Measurements from ENCODE around the gene PGBD4. TPM values are rescaled to one million over a fixed set of nuclear protein-coding genes. Genes with fewer than 3 reads are reported as not detected.

The PGBD4 gene
- 1.1 and 1.5 TPM in 2 replicates for total RNA-seq

GRCh38 chr15:34101366-34102174 lies at the start of gene PGBD4, which contains the start of gene EMC7:
Gene PGBD4, plus strand, starts transcription at chr15:34102083. Its CDS starts 449 bp downstream, at chr15:34102532.
Gene EMC7, minus strand, starts transcription at chr15:34101862. Its CDS starts 23 bp downstream, at chr15:34101839.
- DNase-seq (ENCODE audit: extremely low read depth, low read depth, low spot score) = peak; percentile 99

GRCh38 chr15:34054081-34054707 lies 47.7 kb upstream of the PGBD4 start:
- no peak for DNase-seq (ENCODE audit: extremely low read depth, low read depth, low spot score)

GRCh38 chr15:34055868-34056595 lies 45.9 kb upstream of the PGBD4 start:
- peak; percentile 73 for DNase-seq (ENCODE audit: extremely low read depth, low read depth, low spot score)

- no peak for DNase-seq (ENCODE audit: extremely low read depth, low read depth, low spot score)
Observed at GRCh38 chr15:34056911-34057310, 45.0 kb upstream of the PGBD4 start.

GRCh38 chr15:34059476-34059875 lies 42.4 kb upstream of the PGBD4 start:
- DNase-seq (ENCODE audit: extremely low read depth, low read depth, low spot score) = no peak

- DNase-seq (ENCODE audit: extremely low read depth, low read depth, low spot score) = no peak
Observed at GRCh38 chr15:34059946-34060345, 41.9 kb upstream of the PGBD4 start.

GRCh38 chr15:34064438-34064837 lies 37.4 kb upstream of the PGBD4 start:
- DNase-seq (ENCODE audit: extremely low read depth, low read depth, low spot score) = no peak

- DNase-seq (ENCODE audit: extremely low read depth, low read depth, low spot score) = no peak
Observed at GRCh38 chr15:34065261-34065660, 36.6 kb upstream of the PGBD4 start.

- no peak for DNase-seq (ENCODE audit: extremely low read depth, low read depth, low spot score)
Observed at GRCh38 chr15:34065941-34066340, 35.9 kb upstream of the PGBD4 start.

GRCh38 chr15:34070003-34070402 lies 31.9 kb upstream of the PGBD4 start:
- DNase-seq (ENCODE audit: extremely low read depth, low read depth, low spot score) = no peak

GRCh38 chr15:34076785-34077184 lies 25.1 kb upstream of the PGBD4 start:
- no peak for DNase-seq (ENCODE audit: extremely low read depth, low read depth, low spot score)

GRCh38 chr15:34078900-34079299 lies 23.0 kb upstream of the PGBD4 start:
- DNase-seq (ENCODE audit: extremely low read depth, low read depth, low spot score) = no peak

- no peak for DNase-seq (ENCODE audit: extremely low read depth, low read depth, low spot score)
Observed at GRCh38 chr15:34079904-34080303, 22.0 kb upstream of the PGBD4 start.

- no peak for DNase-seq (ENCODE audit: extremely low read depth, low read depth, low spot score)
Observed at GRCh38 chr15:34084086-34084485, 17.8 kb upstream of the PGBD4 start.

GRCh38 chr15:34085746-34086145 lies 16.1 kb upstream of the PGBD4 start:
- no peak for DNase-seq (ENCODE audit: extremely low read depth, low read depth, low spot score)

GRCh38 chr15:34099914-34100313 lies 2.0 kb upstream of the PGBD4 start:
- DNase-seq (ENCODE audit: extremely low read depth, low read depth, low spot score) = no peak

GRCh38 chr15:34102175-34102925 lies 467 bp downstream of the PGBD4 start:
- no peak for DNase-seq (ENCODE audit: extremely low read depth, low read depth, low spot score)

- DNase-seq (ENCODE audit: extremely low read depth, low read depth, low spot score) = no peak
Observed at GRCh38 chr15:34106423-34106822, 4.5 kb downstream of the PGBD4 start.

GRCh38 chr15:34107315-34107714 lies 5.4 kb downstream of the PGBD4 start:
- DNase-seq (ENCODE audit: extremely low read depth, low read depth, low spot score) = no peak

GRCh38 chr15:34109797-34110663 lies 8.1 kb downstream of the PGBD4 start:
- peak; percentile 18 for DNase-seq (ENCODE audit: extremely low read depth, low read depth, low spot score)
